SU-DHL-6 (cell line): ENCODE data around the gene IQCF6.

Source experiments
- H2AFZ ChIP-seq: fragments of 200-600 bp; sonication (generic); 2 replicates; pipeline ENCODE4 v1.6.1; 2014; ENCODE audit warnings: low read depth, mild to moderate bottlenecking, moderate library complexity, mixed read lengths, antibody characterized with exemption, low read length; ENCODE audit not compliant: severe bottlenecking
- H3F3A ChIP-seq: fragments of 200-600 bp; shearing (Covaris generic); 2 replicates; pipeline ENCODE4 v1.6.0; 2016; ENCODE audit warnings: antibody characterized with exemption, mild to moderate bottlenecking; ENCODE audit not compliant: insufficient read depth
- H3K27ac ChIP-seq: fragments of 200-600 bp; sonication (generic); 2 replicates; pipeline ENCODE4 v1.5.1; 2016; ENCODE audit warnings: low read depth, mild to moderate bottlenecking, low read length, moderate library complexity, mixed read lengths
- H3K27me3 ChIP-seq: fragments of 200-600 bp; sonication (generic), shearing (Covaris generic); 2 replicates; pipeline ENCODE4 v1.6.0; 2014; ENCODE audit warnings: mild to moderate bottlenecking, low read length
- H3K36me3 ChIP-seq: fragments of 200-600 bp; sonication (generic); 2 replicates; pipeline ENCODE4 v1.6.1; 2014; ENCODE audit warnings: mild to moderate bottlenecking, low read length, mixed read lengths
- H3K4me2 ChIP-seq: fragments of 300-600, 200-600 bp; shearing (Covaris generic), sonication (generic); 2 replicates; pipeline ENCODE4 v1.6.0; 2014; ENCODE audit warnings: low read length, low read depth, mild to moderate bottlenecking; ENCODE audit not compliant: poor library complexity, severe bottlenecking
- H3K4me3 ChIP-seq: fragments of 200-600 bp; sonication (generic); 2 replicates; pipeline ENCODE4 v1.5.1; 2014; ENCODE audit warnings: antibody characterized with exemption, low read length, mild to moderate bottlenecking, mixed read lengths; ENCODE audit not compliant: insufficient read depth, poor library complexity, severe bottlenecking
- H3K79me2 ChIP-seq: fragments of 200-600 bp; sonication (generic); 2 replicates; pipeline ENCODE4 v1.6.1; 2014; ENCODE audit warnings: mild to moderate bottlenecking, low read length, moderate library complexity; ENCODE audit not compliant: insufficient read depth
- H3K9ac ChIP-seq: fragments of 200-600 bp; sonication (generic); 2 replicates; pipeline ENCODE4 v1.7.0; 2014; ENCODE audit warnings: mild to moderate bottlenecking, low read length
- H3K9me2 ChIP-seq: fragments of 200-600 bp; sonication (generic); replicated peaks from 2 replicates; pipeline ENCODE4 v1.6.1; 2014; ENCODE audit warnings: low read length; ENCODE audit not compliant: insufficient read depth
- H3K9me3 ChIP-seq: fragments of 200-600 bp; sonication (generic); 2 replicates; pipeline ENCODE4 v1.6.1; 2014; ENCODE audit warnings: low read length, mixed read lengths; ENCODE audit not compliant: insufficient read depth
- H4K20me1 ChIP-seq: fragments of 200-600 bp; sonication (generic); 2 replicates; pipeline ENCODE4 v1.6.1; 2014; ENCODE audit warnings: low read depth, mild to moderate bottlenecking, antibody characterized with exemption, low read length, moderate library complexity, mixed read lengths
- EZH2phosphoT487 ChIP-seq: fragments of 200-600 bp; sonication (generic), shearing (Covaris generic); conservative IDR thresholded peaks from 2 replicates; pipeline ENCODE4 v1.6.1; 2018; ENCODE audit warnings: mild to moderate bottlenecking, antibody characterized with exemption, low read length, moderate library complexity, mixed read lengths
- TF ChIP-seq, protein P1 (sequence below): fragments of 200-600 bp; sonication (generic); IDR thresholded peaks from one replicate; pipeline ENCODE4 v1.5.1; 2017; ENCODE audit warnings: antibody characterized with exemption, mild to moderate bottlenecking, low read length, moderate library complexity; ENCODE audit not compliant: insufficient read depth, poor library complexity, severe bottlenecking

IQCF6 gene

DNA sequence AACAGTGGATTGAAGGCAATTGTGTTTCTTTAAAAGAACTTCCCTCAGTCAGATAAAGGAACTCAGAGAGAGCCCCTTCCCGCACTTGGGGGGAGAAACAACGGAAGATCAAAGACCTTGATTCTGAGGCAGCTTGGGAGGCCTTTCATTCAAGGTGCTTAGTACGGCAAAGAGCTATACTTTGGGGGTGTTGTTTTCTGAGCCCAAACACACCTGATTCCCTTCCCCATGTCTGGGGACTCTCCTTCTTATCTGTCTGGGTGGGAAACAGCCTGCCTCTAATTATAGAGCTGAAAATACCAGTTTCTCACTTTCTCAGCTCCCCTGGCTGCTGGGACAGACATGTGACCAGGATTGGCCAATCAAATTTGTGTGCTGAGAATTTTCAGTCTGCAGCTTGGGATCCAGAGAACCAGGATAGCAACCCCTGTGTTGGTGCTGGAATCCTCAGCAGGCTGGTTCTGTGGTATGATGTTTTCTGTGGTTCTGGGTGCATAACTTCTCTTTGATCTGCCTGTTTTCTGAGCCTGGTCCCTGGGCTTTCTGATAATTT is 19.4 kb upstream of the IQCF6 start:
- Histone ChIP-seq H3K36me3 (no peaks in the 10 kb centered on the region), H3K9me3 (no peaks in the 10 kb centered on the region), H3K4me3 (no peak overlapping the region), H2AFZ (no peak overlapping the region), H3F3A (no peaks in the 10 kb centered on the region), H3K27ac (no peak overlapping the region), H3K4me2 (no peak overlapping the region), H3K79me2 (no peaks in the 10 kb centered on the region), H3K9ac (no peak overlapping the region), H4K20me1 (no peaks in the 10 kb centered on the region), H3K9me2 (no peaks in the 10 kb centered on the region), H3K27me3 (no peaks in the 10 kb centered on the region)
- TF ChIP-seq EZH2phosphoT487 = no peak
- TF ChIP-seq, protein P1, sequence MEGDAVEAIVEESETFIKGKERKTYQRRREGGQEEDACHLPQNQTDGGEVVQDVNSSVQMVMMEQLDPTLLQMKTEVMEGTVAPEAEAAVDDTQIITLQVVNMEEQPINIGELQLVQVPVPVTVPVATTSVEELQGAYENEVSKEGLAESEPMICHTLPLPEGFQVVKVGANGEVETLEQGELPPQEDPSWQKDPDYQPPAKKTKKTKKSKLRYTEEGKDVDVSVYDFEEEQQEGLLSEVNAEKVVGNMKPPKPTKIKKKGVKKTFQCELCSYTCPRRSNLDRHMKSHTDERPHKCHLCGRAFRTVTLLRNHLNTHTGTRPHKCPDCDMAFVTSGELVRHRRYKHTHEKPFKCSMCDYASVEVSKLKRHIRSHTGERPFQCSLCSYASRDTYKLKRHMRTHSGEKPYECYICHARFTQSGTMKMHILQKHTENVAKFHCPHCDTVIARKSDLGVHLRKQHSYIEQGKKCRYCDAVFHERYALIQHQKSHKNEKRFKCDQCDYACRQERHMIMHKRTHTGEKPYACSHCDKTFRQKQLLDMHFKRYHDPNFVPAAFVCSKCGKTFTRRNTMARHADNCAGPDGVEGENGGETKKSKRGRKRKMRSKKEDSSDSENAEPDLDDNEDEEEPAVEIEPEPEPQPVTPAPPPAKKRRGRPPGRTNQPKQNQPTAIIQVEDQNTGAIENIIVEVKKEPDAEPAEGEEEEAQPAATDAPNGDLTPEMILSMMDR = no peak

DNA sequence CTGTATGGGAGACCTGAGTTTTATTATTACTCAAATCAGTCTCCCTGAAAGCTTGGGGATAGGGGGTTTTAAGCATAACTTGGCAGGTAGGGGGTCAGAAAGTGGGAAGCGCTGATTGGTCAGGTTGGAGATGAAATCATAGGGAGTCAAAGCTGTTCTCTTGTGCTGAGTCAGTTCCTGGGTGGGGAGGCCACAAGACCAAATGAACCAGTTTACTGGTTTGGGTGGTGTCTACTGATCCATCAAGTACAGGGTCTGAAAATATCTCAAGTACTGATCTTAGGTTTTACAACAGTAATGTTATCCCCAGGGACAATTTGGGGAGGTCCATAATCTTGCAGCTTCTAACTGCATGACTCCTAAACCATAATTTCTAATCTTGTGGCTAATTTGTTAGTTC is 17.8 kb upstream of the IQCF6 start:
- no peak overlapping the region for H2AFZ ChIP-seq
- no peaks in the 10 kb centered on the region for H4K20me1 ChIP-seq
- no peak overlapping the region for H3K9ac ChIP-seq
- H3K4me2 ChIP-seq = no peak overlapping the region
- no peaks in the 10 kb centered on the region for H3K9me3 ChIP-seq
- no peak overlapping the region for H3K4me3 ChIP-seq
- no peaks in the 10 kb centered on the region for H3K27me3 ChIP-seq
- no peaks in the 10 kb centered on the region for H3K9me2 ChIP-seq
- no peaks in the 10 kb centered on the region for H3K36me3 ChIP-seq
- TF ChIP-seq, protein P1 = no peak
- no peak for TF ChIP-seq EZH2phosphoT487
- H3K79me2 ChIP-seq = no peaks in the 10 kb centered on the region
- no peaks in the 10 kb centered on the region for H3F3A ChIP-seq
- H3K27ac ChIP-seq = no peak overlapping the region

DNA sequence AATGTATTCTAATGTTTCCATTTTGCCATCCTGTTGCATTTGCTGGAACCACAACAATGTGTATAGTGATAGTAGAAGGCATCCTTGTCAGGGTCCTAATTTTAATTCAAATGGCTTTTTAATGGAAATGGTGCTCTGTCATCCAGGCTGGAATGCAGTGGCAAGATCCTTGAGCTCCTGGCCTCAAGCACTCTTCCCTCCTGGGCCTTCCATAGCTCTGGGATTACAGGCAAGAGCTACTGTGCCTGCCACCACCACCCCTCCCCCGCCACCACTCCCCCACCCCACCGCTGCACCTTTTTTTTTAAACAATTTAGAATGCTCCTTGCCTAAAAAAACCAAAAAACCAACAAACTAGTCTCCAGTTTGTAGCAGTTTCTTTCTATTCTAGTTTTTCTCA is 15.2 kb upstream of the IQCF6 start:
- no peaks in the 10 kb centered on the region for H3K9me3 ChIP-seq
- no peaks in the 10 kb centered on the region for H3K79me2 ChIP-seq

More for the DNA sequence above, 15.2 kb upstream of the IQCF6 start:
- no peak overlapping the region for H3K4me2 ChIP-seq
- H4K20me1 ChIP-seq = no peaks in the 10 kb centered on the region
- H3K9me2 ChIP-seq = no peaks in the 10 kb centered on the region
- no peaks in the 10 kb centered on the region for H3K27me3 ChIP-seq
- H3K36me3 ChIP-seq = no peaks in the 10 kb centered on the region
- H3K4me3 ChIP-seq = no peak overlapping the region
- H3F3A ChIP-seq = no peaks in the 10 kb centered on the region
- TF ChIP-seq, protein P1 = no peak
- TF ChIP-seq EZH2phosphoT487 = no peak
- no peak overlapping the region for H3K27ac ChIP-seq
- no peak overlapping the region for H2AFZ ChIP-seq
- no peak overlapping the region for H3K9ac ChIP-seq
